H1 (cell line): ENCODE results near the gene TEAD1. TPM values are rescaled to one million over a fixed set of nuclear protein-coding genes. Genes with fewer than 3 reads are reported as not detected.

Source experiments
- SIX5 ChIP-seq: IDR thresholded peaks from 2 replicates; pipeline ENCODE4 v1.6.1; 2011; ENCODE audit warnings: mild to moderate bottlenecking, low read depth, low read length
- TAF7 ChIP-seq: optimal IDR thresholded peaks from 2 replicates; pipeline ENCODE3; 2011; ENCODE audit warnings: low read depth, mild to moderate bottlenecking, inconsistent platforms, low read length, moderate library complexity, borderline replicate concordance
- polyA plus RNA-seq, 7 experiments: library from polyadenylated mRNA; depleted of rRNA in 3 of 7; stranded (reverse) in 5 of 7; unstranded in 2 of 7; fragments of >200 nt in 5 of 7; fragments of 200-250 nt in 2 of 7; gene quantifications; 1 replicate in 5 of 7; 2 replicates in 1 of 7; 4 replicates in 1 of 7; pipeline versions ENCODE4 v1.2.1 to v1.2.3, GENCODE V29; 2011 to 2013; ENCODE audit warnings: missing spikeins in 2 of 7, mixed read lengths in 2 of 7
- total RNA-seq: library from RNA; stranded (reverse); fragmentation: NEBNext Ultra II Directional; extraction: Animal tissue kit (Norgen Biotek cat#: 25700); gene quantifications from 2 replicates; pipeline ENCODE4 v1.2.1, GENCODE V29; 2021

Gene TEAD1
- total and polyA plus RNA-seq, 2 of the 8 experiments (the other 6 are each of a cell fraction or from before 2014, with no cell fraction given) = 15.6 to 67.4 TPM

DNA sequence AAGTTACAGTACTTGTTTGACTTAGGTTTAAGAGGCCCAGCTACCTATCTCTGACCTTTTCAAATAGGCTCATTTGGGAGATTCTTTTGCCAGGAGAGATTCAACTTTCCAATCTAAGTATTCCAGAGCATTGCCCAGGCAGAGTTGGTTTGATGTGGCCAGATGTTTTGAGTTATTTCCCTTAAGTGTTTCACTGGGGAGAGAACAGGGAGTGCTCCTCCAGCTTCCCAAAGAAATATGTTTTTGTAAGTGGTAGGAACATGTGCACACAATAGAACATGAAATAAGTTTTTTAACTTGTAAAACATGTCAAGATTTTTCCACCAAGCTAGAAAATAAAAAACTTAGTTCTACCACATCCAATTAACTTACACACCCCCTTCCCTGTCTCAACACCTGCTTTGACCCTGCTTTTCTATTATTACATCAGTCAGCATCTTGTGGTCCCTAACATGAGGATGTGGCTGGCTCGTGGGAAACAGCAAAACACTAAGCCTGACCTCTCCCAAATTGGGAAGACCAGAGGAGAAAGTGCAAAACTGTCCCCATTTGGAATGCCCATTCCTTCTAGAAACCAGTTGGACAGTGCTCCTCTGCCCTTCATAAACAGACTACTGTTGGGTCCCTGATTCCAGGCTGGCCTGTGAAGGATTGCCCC lies 264.5 kb downstream of the TEAD1 start (continued):
- TF ChIP-seq SIX5 = no peak
- no peak for TF ChIP-seq TAF7
- TF ChIP-seq, all 59 proteins: peak for 0
